ENCODE data around the gene C19orf73.

C19orf73 gene

GRCh38 chr19:49098795-49099194, 20.1 kb downstream of the C19orf73 start:
- TF ChIP-seq CTCF (IDR thresholded peaks at IDR 0.05; ENCODE audit: extremely low read depth, insufficient read depth, missing control alignments) = no peak
- no peak for DNase-seq (ENCODE audit: low spot score)
- in situ Hi-C loops (cut with MboI; ENCODE audit: low pct_unique_long_range_greater_than_20kb, low sequenced_read_pairs, unreplicated experiment) = no loop called here

- TF ChIP-seq CTCF (IDR thresholded peaks at IDR 0.05; ENCODE audit: extremely low read depth, insufficient read depth, missing control alignments) = peak; percentile 98
- in situ Hi-C loops (cut with MboI; ENCODE audit: low pct_unique_long_range_greater_than_20kb, low sequenced_read_pairs, unreplicated experiment) = no loop called here
- DNase-seq (ENCODE audit: low spot score) = peak; percentile 85
Measured at GRCh38 chr19:49097453-49098288, 21.3 kb downstream of the C19orf73 start.

GRCh38 chr19:49094505-49095482, 24.1 kb downstream of the C19orf73 start:
- in situ Hi-C loops (cut with MboI; ENCODE audit: low pct_unique_long_range_greater_than_20kb, low sequenced_read_pairs, unreplicated experiment) = no loop called here
- no peak for TF ChIP-seq CTCF (IDR thresholded peaks at IDR 0.05; ENCODE audit: extremely low read depth, insufficient read depth, missing control alignments)
- DNase-seq (ENCODE audit: low spot score) = no peak

- no peak for DNase-seq (ENCODE audit: low spot score)
- in situ Hi-C loops (cut with MboI; ENCODE audit: low pct_unique_long_range_greater_than_20kb, low sequenced_read_pairs, unreplicated experiment) = no loop called here
- no peak for TF ChIP-seq CTCF (IDR thresholded peaks at IDR 0.05; ENCODE audit: extremely low read depth, insufficient read depth, missing control alignments)
Measured at GRCh38 chr19:49092686-49093085, 26.3 kb downstream of the C19orf73 start.

GRCh38 chr19:49091391-49092038, 27.4 kb downstream of the C19orf73 start:
- DNase-seq (ENCODE audit: low spot score) = no peak
- in situ Hi-C loops (cut with MboI; ENCODE audit: low pct_unique_long_range_greater_than_20kb, low sequenced_read_pairs, unreplicated experiment) = no loop called here
- no peak for TF ChIP-seq CTCF (IDR thresholded peaks at IDR 0.05; ENCODE audit: extremely low read depth, insufficient read depth, missing control alignments)

GRCh38 chr19:49086296-49086695, 32.6 kb downstream of the C19orf73 start:
- TF ChIP-seq CTCF (IDR thresholded peaks at IDR 0.05; ENCODE audit: extremely low read depth, insufficient read depth, missing control alignments) = no peak
- in situ Hi-C loops (cut with MboI; ENCODE audit: low pct_unique_long_range_greater_than_20kb, low sequenced_read_pairs, unreplicated experiment) = no loop called here
- no peak for DNase-seq (ENCODE audit: low spot score)
